ENCODE measurements around the gene VCL.

GRCh38 chr10:73975388-73975787 is 22.5 kb upstream of the VCL start:
- TF ChIP-seq SUZ12 (IDR thresholded peaks at IDR 0.05) (no peak), ELF4 (IDR thresholded peaks at IDR 0.05) (no peak)

Measured in HEK293T (cell line).